Measurements from ENCODE around the gene ARF1.
"Not testable (repeated sequence)": the region's sequence is repeated elsewhere in the genome, so short reads cannot be mapped to it uniquely, and the experiment has no call there.

DNA sequence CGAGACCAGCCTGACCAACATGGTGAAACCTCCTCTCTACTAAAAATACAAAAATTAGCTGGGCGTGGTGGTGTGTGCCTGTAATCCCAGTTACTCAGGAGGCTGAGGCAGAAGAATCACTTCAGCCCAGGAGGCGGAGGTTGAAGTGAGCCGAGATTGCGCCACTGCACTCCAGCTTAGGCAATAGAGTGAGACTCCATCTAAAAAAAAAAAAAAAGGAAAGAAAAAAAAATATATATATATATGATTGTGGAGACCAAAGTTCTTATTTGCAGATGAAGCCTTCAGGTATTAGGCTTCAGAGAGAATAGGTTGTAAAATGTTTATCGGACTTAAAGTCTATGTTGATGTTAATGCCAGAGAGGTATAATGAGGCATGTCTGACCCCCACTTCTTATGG lies 28.8 kb downstream of the ARF1 start:
- TF ChIP-seq FOXA1 (IDR thresholded peaks at IDR 0.05); FOXA1 (CRISPR knock-in tag; IDR thresholded peaks at IDR 0.05); PLSCR1 (CRISPR knock-in tag; IDR thresholded peaks at IDR 0.05; ENCODE audit: borderline replicate concordance); ZMYM3 (CRISPR knock-in tag; IDR thresholded peaks at IDR 0.05); ZEB1 (IDR thresholded peaks at IDR 0.05; ENCODE audit: insufficient replicate concordance, low read depth); TAF1 (CRISPR knock-in tag; IDR thresholded peaks at IDR 0.05); NFE2L1 (CRISPR knock-in tag; IDR thresholded peaks at IDR 0.05; ENCODE audit: borderline replicate concordance); CTCF (CRISPR knock-in tag; IDR thresholded peaks at IDR 0.05): not testable (repeated sequence)
